GM23338 (cell line): Measurements from ENCODE around the gene PRSS33. TPM values are rescaled to one million over a fixed set of nuclear protein-coding genes. Genes with fewer than 3 reads are reported as not detected.

Experiments used
- ATAC-seq: fragments of 200-7000 bp; cut with Tn5 transposase; 3 replicates; pipeline ENCODE4 v1.9.1; 2020
- DNase-seq: peaks from one replicate; pipeline ENCODE4 v3.0.0-alpha.2; 2015; ENCODE audit warnings: low spot score
- H2AFZ ChIP-seq: fragments of 200-600 bp; sonication (generic); 2 replicates; pipeline ENCODE4 v1.8.0; 2016; ENCODE audit warnings: antibody characterized with exemption, mild to moderate bottlenecking, moderate library complexity
- H3F3A ChIP-seq: fragments of 200-600 bp; sonication (generic); replicated peaks from 2 replicates; pipeline ENCODE4 v1.8.0; 2017; ENCODE audit warnings: antibody characterized with exemption, mixed run types, low read depth
- H3K27ac ChIP-seq: fragments of 200-600 bp; sonication (generic); 2 replicates; pipeline ENCODE4 v1.6.1; 2016; ENCODE audit warnings: low read depth
- H3K27me3 ChIP-seq: fragments of 200-600 bp; sonication (generic); 2 replicates; pipeline ENCODE4 v1.8.0; 2016; ENCODE audit warnings: mild to moderate bottlenecking, mixed run types, moderate library complexity; ENCODE audit not compliant: insufficient read depth
- H3K36me3 ChIP-seq: fragments of 200-600 bp; sonication (generic); 2 replicates; pipeline ENCODE4 v1.8.0; 2016; ENCODE audit warnings: mild to moderate bottlenecking; ENCODE audit not compliant: insufficient read depth
- H3K4me1 ChIP-seq: fragments of 200-600 bp; sonication (generic); 2 replicates; pipeline ENCODE4 v1.8.0; 2016; ENCODE audit warnings: mild to moderate bottlenecking, moderate library complexity; ENCODE audit not compliant: insufficient read depth
- H3K4me2 ChIP-seq: fragments of 200-600 bp; sonication (generic); 2 replicates; pipeline ENCODE4 v1.7.1; 2017; ENCODE audit warnings: mixed run types
- H3K4me3 ChIP-seq: fragments of 200-600 bp; sonication (generic); 2 replicates; pipeline ENCODE4 v1.6.1; 2016; ENCODE audit warnings: mixed run types
- H3K79me2 ChIP-seq: fragments of 200-600 bp; sonication (generic); replicated peaks from 2 replicates; pipeline ENCODE4 v1.8.0; 2017; ENCODE audit warnings: mild to moderate bottlenecking; ENCODE audit not compliant: insufficient read depth
- H3K9me2 ChIP-seq: fragments of 200-600 bp; sonication (generic); 2 replicates; pipeline ENCODE4 v1.8.0; 2017; ENCODE audit not compliant: insufficient read depth
- H4K20me1 ChIP-seq: fragments of 200-600 bp; sonication (generic); replicated peaks from 2 replicates; pipeline ENCODE4 v1.8.0; 2017; ENCODE audit warnings: mild to moderate bottlenecking; ENCODE audit not compliant: insufficient read depth
- H3K27ac Mint-ChIP-seq: 2 replicates; pipeline ENCODE4 v1.8.0; 2020; ENCODE audit warnings: inconsistent platforms, mild to moderate bottlenecking, moderate library complexity, mixed read lengths
- H3K27me3 Mint-ChIP-seq: 3 replicates; pipeline ENCODE4 v1.8.0; 2022; ENCODE audit warnings: low read depth, mild to moderate bottlenecking, moderate library complexity, mixed read lengths, inconsistent platforms; ENCODE audit not compliant: insufficient read depth, poor library complexity
- H3K36me3 Mint-ChIP-seq: 3 replicates; pipeline ENCODE4 v1.8.0; 2021; ENCODE audit warnings: low read depth, mild to moderate bottlenecking, inconsistent platforms, moderate library complexity, mixed read lengths
- H3K4me1 Mint-ChIP-seq: 3 replicates; pipeline ENCODE4 v1.8.0; 2020; ENCODE audit warnings: mild to moderate bottlenecking, inconsistent platforms, mixed read lengths
- H3K4me3 Mint-ChIP-seq: 3 replicates; pipeline ENCODE4 v1.8.0; 2021; ENCODE audit warnings: moderate library complexity, mild to moderate bottlenecking, inconsistent platforms, mixed read lengths
- H3K9me3 Mint-ChIP-seq: 3 replicates; pipeline ENCODE4 v1.8.0; 2020; ENCODE audit warnings: moderate library complexity, mild to moderate bottlenecking, inconsistent platforms, mixed read lengths
- CREB1 ChIP-seq: fragments of 250-450 bp; sonication (Bioruptor Pico); IDR thresholded peaks from 2 replicates; pipeline ENCODE4 v1.5.0; 2020; ENCODE audit warnings: low read depth, mild to moderate bottlenecking, moderate library complexity
- CTCF ChIP-seq, 2 experiments: fragments of 200-600 bp in 1 of 2; sonication (generic) in 1 of 2; conservative IDR thresholded peaks; 2 replicates each; pipeline versions ENCODE4 v1.5.1 to v1.6.1; 2016 to 2017; ENCODE audit warnings: antibody characterized with exemption in 2 of 2, low read depth in 2 of 2, mild to moderate bottlenecking in 2 of 2, moderate library complexity in 1 of 2
- EZH2 ChIP-seq: fragments of 200-600 bp; sonication (generic); IDR thresholded peaks from one replicate; pipeline ENCODE4 v1.8.0; 2017; ENCODE audit warnings: antibody characterized with exemption, mild to moderate bottlenecking, low read depth; ENCODE audit not compliant: unreplicated experiment
- EZH2phosphoT487 ChIP-seq: fragments of 200-600 bp; sonication (generic); IDR thresholded peaks from one replicate; pipeline ENCODE4 v1.8.1; 2018; ENCODE audit warnings: antibody characterized with exemption; ENCODE audit not compliant: unreplicated experiment
- JUNB ChIP-seq: IDR thresholded peaks from one replicate; pipeline ENCODE4 v1.6.1; 2016; ENCODE audit warnings: antibody characterized with exemption; ENCODE audit not compliant: unreplicated experiment
- NANOG ChIP-seq: IDR thresholded peaks from 2 replicates; pipeline ENCODE4 v1.6.1; 2016; ENCODE audit warnings: antibody characterized with exemption, borderline replicate concordance
- POLR2AphosphoS5 ChIP-seq: IDR thresholded peaks from 2 replicates; pipeline ENCODE4 v1.6.1; 2016; ENCODE audit warnings: antibody characterized with exemption, low read depth
- REST ChIP-seq: IDR thresholded peaks from one replicate; pipeline ENCODE4 v1.6.1; 2018; ENCODE audit warnings: antibody characterized with exemption; ENCODE audit not compliant: unreplicated experiment
- STAT1 ChIP-seq: IDR thresholded peaks from one replicate; pipeline ENCODE4 v1.6.1; 2016; ENCODE audit warnings: antibody characterized with exemption; ENCODE audit not compliant: unreplicated experiment
- ZNF114 ChIP-seq: fragments of 250-450 bp; sonication (Bioruptor Pico); IDR thresholded peaks from 2 replicates; pipeline ENCODE4 v1.5.0; 2020; ENCODE audit warnings: mild to moderate bottlenecking, moderate library complexity
- ZNF331 ChIP-seq: fragments of 250-450 bp; sonication (Bioruptor Pico); IDR thresholded peaks from 2 replicates; pipeline ENCODE4 v1.5.0; 2020; ENCODE audit warnings: low read depth, mild to moderate bottlenecking, moderate library complexity
- polyA plus RNA-seq: library from polyadenylated mRNA; unstranded; fragments of >200 nt; fragmentation: Nextera tagmentation; extraction: Ambion mirVana; gene quantifications from 2 replicates; pipeline ENCODE4 v1.2.1, GENCODE V29; 2016
- total RNA-seq: library from RNA; depleted of rRNA; stranded (reverse); fragments of >200 nt; shearing (Covaris generic); gene quantifications from 2 replicates; pipeline ENCODE4 v1.2.3, GENCODE V29; 2014
- TF ChIP-seq, protein P1 (sequence below): IDR thresholded peaks from 2 replicates; pipeline ENCODE4 v1.6.1; 2016; ENCODE audit warnings: antibody characterized with exemption
- TF ChIP-seq, protein P2 (sequence below): fragments of 250-450 bp; sonication (Bioruptor Pico); IDR thresholded peaks from 2 replicates; pipeline ENCODE4 v1.5.0; 2020; ENCODE audit warnings: mild to moderate bottlenecking, moderate library complexity

PRSS33 gene
- total and polyA plus RNA-seq, 2 experiments from 2014 or later, result 0.24 to 1.4 TPM

DNA sequence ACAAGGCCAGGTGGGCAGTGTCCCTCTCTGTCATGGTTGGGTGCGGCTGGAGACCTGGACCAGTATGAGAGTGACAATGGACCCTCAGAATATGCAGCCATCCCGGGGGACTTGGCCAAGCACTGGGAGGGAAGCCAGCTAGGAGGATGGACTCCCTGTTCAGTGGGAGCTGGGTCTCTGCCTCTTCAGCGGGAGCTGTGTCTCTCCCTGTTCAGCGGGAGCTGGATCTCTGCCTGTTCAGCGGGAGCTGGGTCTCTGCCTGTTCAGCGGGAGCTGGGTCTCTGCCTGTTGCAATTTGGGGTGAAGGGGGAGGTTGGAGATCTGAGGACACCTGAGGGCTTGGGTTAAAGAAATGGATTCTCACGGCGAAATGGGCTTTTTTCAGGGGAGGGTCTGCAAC lies 3.8 kb upstream of the PRSS33 start:
- Histone ChIP-seq H2AFZ (no peak overlapping the region), H3K27ac (no peak overlapping the region), H3F3A (no peaks in the 10 kb centered on the region), H3K4me3 (no peak overlapping the region), H3K4me1 (no peaks in the 10 kb centered on the region), H4K20me1 (no peaks in the 10 kb centered on the region), H3K79me2 (no peaks in the 10 kb centered on the region), H3K36me3 (no peaks in the 10 kb centered on the region), H3K27me3 (peaks cover 5% of the 10 kb centered on the region), H3K9me2 (no peaks in the 10 kb centered on the region), H3K4me2 (no peak overlapping the region)
- Mint-ChIP-seq H3K27ac (no peak overlapping the region), H3K4me1 (peaks cover under 1% of the 10 kb centered on the region; the same call in 1 of the 3 replicates), H3K27me3 (peaks cover 14% of the 10 kb centered on the region), H3K4me3 (no peak overlapping the region; the same call in 2 of the 3 replicates), H3K9me3 (no peaks in the 10 kb centered on the region), H3K36me3 (no peaks in the 10 kb centered on the region)
- DNase-seq, result no peak
- ATAC-seq, result no peak
- TF ChIP-seq CTCF (conservative IDR thresholded peaks at IDR 0.05; ENCODE audit: low read depth in 2 of 2) (no peak), CREB1 (no peak), ZNF114 (CRISPR knock-in tag) (no peak), JUNB (no peak), EZH2phosphoT487 (no peak), ZNF331 (no peak), POLR2AphosphoS5 (no peak), NANOG (no peak), EZH2 (no peak), STAT1 (no peak), REST (no peak)
- TF ChIP-seq, protein P1, sequence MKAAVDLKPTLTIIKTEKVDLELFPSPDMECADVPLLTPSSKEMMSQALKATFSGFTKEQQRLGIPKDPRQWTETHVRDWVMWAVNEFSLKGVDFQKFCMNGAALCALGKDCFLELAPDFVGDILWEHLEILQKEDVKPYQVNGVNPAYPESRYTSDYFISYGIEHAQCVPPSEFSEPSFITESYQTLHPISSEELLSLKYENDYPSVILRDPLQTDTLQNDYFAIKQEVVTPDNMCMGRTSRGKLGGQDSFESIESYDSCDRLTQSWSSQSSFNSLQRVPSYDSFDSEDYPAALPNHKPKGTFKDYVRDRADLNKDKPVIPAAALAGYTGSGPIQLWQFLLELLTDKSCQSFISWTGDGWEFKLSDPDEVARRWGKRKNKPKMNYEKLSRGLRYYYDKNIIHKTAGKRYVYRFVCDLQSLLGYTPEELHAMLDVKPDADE, result no peak
- TF ChIP-seq, protein P2, sequence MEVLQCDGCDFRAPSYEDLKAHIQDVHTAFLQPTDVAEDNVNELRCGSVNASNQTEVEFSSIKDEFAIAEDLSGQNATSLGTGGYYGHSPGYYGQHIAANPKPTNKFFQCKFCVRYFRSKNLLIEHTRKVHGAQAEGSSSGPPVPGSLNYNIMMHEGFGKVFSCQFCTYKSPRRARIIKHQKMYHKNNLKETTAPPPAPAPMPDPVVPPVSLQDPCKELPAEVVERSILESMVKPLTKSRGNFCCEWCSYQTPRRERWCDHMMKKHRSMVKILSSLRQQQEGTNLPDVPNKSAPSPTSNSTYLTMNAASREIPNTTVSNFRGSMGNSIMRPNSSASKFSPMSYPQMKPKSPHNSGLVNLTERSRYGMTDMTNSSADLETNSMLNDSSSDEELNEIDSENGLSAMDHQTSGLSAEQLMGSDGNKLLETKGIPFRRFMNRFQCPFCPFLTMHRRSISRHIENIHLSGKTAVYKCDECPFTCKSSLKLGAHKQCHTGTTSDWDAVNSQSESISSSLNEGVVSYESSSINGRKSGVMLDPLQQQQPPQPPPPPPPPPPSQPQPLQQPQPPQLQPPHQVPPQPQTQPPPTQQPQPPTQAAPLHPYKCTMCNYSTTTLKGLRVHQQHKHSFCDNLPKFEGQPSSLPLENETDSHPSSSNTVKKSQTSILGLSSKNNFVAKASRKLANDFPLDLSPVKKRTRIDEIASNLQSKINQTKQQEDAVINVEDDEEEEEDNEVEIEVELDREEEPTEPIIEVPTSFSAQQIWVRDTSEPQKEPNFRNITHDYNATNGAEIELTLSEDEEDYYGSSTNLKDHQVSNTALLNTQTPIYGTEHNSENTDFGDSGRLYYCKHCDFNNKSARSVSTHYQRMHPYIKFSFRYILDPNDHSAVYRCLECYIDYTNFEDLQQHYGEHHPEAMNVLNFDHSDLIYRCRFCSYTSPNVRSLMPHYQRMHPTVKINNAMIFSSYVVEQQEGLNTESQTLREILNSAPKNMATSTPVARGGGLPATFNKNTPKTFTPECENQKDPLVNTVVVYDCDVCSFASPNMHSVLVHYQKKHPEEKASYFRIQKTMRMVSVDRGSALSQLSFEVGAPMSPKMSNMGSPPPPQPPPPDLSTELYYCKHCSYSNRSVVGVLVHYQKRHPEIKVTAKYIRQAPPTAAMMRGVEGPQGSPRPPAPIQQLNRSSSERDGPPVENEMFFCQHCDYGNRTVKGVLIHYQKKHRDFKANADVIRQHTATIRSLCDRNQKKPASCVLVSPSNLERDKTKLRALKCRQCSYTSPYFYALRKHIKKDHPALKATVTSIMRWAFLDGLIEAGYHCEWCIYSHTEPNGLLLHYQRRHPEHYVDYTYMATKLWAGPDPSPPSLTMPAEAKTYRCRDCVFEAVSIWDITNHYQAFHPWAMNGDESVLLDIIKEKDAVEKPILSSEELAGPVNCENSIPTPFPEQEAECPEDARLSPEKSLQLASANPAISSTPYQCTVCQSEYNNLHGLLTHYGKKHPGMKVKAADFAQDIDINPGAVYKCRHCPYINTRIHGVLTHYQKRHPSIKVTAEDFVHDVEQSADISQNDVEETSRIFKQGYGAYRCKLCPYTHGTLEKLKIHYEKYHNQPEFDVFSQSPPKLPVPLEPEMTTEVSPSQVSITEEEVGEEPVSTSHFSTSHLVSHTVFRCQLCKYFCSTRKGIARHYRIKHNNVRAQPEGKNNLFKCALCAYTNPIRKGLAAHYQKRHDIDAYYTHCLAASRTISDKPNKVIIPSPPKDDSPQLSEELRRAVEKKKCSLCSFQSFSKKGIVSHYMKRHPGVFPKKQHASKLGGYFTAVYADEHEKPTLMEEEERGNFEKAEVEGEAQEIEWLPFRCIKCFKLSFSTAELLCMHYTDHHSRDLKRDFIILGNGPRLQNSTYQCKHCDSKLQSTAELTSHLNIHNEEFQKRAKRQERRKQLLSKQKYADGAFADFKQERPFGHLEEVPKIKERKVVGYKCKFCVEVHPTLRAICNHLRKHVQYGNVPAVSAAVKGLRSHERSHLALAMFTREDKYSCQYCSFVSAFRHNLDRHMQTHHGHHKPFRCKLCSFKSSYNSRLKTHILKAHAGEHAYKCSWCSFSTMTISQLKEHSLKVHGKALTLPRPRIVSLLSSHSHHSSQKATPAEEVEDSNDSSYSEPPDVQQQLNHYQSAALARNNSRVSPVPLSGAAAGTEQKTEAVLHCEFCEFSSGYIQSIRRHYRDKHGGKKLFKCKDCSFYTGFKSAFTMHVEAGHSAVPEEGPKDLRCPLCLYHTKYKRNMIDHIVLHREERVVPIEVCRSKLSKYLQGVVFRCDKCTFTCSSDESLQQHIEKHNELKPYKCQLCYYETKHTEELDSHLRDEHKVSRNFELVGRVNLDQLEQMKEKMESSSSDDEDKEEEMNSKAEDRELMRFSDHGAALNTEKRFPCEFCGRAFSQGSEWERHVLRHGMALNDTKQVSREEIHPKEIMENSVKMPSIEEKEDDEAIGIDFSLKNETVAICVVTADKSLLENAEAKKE (CRISPR knock-in tag), result no peak
